ENCODE measurements around the gene RUFY3. TPM values are rescaled to one million over a fixed set of nuclear protein-coding genes. Genes with fewer than 3 reads are reported as not detected.

Gene RUFY3
- total and polyA plus RNA-seq, 9 of the 15 experiments (the other 6 are each of a cell fraction or from before 2014, with no cell fraction given): 4.2 to 31.1 (median 21.5) TPM

GRCh38 chr4:70778888-70779422, 57.2 kb downstream of the RUFY3 start (continued):
- TF ChIP-seq ZNF318 (IDR thresholded peaks at IDR 0.05; ENCODE audit: borderline replicate concordance in 1 of 2, low read depth in 1 of 2): peak in 1 of 2 experiments; percentile 23; a peak in 1 of 4 replicates
- TF ChIP-seq HMBOX1 (IDR thresholded peaks at IDR 0.05): peak; percentile 88
- no peak for TF ChIP-seq JUN (IDR thresholded peaks at IDR 0.05; ENCODE audit: borderline replicate concordance, low read depth, low read length)
- TF ChIP-seq JUN (CRISPR knock-in tag; IDR thresholded peaks at IDR 0.05; ENCODE audit: borderline replicate concordance): no peak
- 0 out of 4 replicates have a peak, but pooled peaks of 1 of the 2 experiments have one; percentile 23 for TF ChIP-seq RAD21 (CRISPR knock-in tag; conservative IDR thresholded peaks at IDR 0.05 in 1 of 2, IDR thresholded peaks at IDR 0.05 in 1 of 2)
- peak in 1 of 2 experiments; percentile 52; a peak in 2 of 4 replicates for TF ChIP-seq FOXK2 (conservative IDR thresholded peaks at IDR 0.05 in 1 of 2, IDR thresholded peaks at IDR 0.05 in 1 of 2; ENCODE audit: low read depth in 2 of 2)
- 0 out of 4 replicates have a peak, but pooled peaks of 1 of the 2 experiments have one; percentile 19 for TF ChIP-seq KDM1A (IDR thresholded peaks at IDR 0.05)
- TF ChIP-seq ZNF212 (CRISPR knock-in tag; IDR thresholded peaks at IDR 0.05): no peak
- no peak for TF ChIP-seq MLX (CRISPR knock-in tag; conservative IDR thresholded peaks at IDR 0.05)
- no peak for TF ChIP-seq ZBED1 (IDR thresholded peaks at IDR 0.05)
- peak in 1 of 2 experiments; percentile 85; a peak in 2 of 4 replicates for TF ChIP-seq RCOR1 (IDR thresholded peaks at IDR 0.05; ENCODE audit: borderline replicate concordance in 1 of 2, low read depth in 2 of 2, low read length in 2 of 2)
- TF ChIP-seq FOXJ2 (tag; IDR thresholded peaks at IDR 0.05): peak; percentile 90
- no peak for TF ChIP-seq NFE2 (IDR thresholded peaks at IDR 0.05; ENCODE audit: low read depth)
- no peak for TF ChIP-seq DEAF1 (CRISPR knock-in tag; IDR thresholded peaks at IDR 0.05)

Data from K562 (cell line).